Raji (cell line): Measurements from ENCODE around the gene CUTC.

Experiments
- POLR2A ChIP-seq: IDR thresholded peaks from 2 replicates; pipeline ENCODE4 v1.6.1; 2011; ENCODE audit warnings: low read depth, low read length, control low read depth; ENCODE audit not compliant: insufficient read depth

Gene CUTC

DNA sequence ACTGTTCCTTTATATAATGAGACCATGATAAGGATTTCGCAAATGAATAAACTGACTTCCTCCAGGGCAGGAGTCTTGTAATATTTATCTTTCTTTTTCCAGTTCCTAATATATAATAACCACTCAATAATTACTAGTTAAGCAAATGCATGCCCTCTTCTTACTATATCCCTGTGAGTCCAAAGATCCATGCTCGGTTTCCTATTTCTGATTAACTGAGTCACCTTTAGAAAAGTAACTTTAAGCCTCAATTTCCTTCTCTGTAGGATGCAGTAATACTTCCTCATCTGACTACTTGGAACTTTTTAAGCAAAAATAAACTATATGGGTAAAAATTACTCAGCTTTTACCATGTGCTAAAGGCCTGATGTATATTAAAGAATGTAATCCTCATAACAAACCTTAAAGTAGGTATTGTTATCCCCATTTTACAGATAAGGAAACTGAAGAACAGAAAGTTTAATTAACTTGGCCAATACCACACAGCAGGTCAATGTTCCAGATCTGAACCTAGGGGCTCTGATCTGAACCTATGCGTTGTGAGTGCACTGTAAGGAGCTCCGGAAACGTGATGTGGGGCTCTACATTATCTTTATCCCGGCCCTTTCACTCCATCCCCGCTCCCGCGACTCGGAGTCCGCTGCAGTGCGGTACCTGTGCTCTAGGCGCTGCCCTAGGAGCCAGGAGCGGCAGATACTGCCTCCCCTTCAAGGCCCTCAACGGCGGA lies 565 bp upstream of the CUTC start:
- no peak for TF ChIP-seq POLR2A

DNA sequence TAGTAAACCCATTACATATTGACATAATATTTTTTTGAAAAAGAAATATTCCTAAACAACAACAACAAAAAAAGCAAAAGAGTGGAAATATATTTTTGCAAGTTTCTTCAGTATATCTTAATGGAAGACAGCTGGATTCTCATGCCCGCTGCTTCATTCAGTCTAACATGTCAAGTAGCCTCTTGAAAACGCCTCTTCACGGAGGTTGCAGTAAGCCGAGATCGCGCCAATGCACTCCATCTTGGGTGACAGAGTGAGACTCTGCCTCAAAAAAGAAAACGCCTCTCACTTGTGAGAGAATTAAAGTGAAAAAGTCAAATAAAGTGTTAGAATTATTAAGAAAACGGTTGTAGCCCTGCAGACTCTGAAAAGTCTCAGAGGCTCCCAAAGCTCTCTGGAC lies 1.3 kb downstream of the CUTC start:
- no peak for TF ChIP-seq POLR2A

DNA sequence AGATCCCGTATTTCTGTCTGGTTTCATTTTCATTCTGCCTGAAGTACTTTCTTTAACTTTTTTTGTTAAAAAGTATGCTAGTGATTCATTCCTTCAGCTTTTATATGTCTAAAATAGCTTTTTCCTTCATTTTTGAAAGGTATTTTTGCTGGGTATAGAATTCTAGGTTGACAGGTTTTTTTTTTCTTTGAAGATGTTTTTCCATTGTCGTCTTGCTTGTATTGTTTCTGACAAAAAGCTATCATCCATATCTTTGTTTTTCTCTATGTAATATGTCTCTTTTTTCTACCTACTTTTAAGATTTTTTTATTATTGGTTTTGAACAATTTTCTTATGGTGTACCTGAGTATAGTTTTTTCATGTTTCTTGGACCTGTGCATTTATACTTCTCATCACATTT lies 8.2 kb downstream of the CUTC start:
- TF ChIP-seq POLR2A, result no peak

DNA sequence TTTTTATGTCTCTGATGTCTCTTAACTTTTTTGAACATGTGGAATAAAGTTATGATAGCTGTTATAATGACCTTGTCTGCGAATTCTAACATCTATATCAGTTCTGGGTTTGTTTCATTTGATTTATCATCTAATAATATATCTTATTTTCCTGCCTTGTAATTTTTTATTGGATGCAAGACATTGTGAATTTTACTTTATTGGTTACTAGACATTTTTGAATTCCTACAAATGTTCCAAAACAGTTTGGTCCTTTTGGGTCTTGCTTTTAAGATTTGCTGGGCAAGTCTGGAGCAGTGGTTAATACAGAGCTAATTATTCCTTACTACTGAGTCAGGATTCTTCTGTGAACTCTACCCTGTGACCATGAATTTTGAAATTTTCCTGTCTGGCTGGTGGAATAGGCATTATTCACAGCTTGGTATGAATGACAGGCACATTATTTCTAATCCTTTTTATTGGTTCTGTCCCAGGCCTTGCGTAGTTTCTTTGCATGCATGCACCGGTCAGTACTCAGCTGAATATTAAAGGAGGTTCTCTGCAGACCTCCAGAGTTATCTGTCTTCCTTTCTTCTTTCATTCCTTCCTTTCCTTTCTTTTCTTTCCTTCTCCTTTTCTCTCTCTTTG lies 9.0 kb downstream of the CUTC start:
- TF ChIP-seq POLR2A, result no peak

DNA sequence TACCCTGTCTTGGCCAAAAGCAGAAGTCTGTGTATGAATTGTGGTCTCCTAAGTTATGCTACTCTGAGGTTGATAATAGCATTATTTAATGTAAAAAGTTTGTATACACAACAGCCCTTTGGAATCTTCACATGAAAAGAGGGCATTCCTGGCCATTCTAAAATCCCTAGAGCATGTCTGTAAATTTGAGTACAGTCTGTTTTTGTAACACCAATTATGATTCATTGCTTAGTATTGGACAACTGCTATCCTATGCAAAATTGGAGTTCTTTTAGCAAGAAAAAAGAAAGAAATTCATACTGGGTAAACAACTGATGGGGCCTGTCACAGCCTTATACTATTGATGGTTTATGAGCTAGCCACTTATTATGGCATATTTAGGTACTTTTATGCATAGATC lies 10.2 kb downstream of the CUTC start:
- no peak for TF ChIP-seq POLR2A

DNA sequence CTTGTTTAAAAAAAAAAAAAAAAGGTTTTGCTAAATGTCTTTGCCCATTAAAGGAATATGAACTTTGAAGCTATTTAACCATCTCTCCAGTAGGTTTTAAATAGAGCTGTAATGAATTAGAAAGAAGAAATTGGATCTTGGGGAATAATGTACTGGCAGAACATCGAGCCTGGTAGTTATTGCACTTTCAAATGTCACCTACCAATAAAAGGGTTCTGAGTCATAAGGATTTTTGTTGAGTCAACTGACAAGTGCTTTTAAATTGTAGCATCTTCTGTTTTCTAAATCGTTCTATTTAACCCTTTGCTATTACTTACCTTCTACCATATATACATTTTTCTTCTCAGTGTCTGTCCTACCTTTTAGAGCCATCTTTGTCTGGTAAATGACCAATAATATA lies 10.7 kb downstream of the CUTC start:
- TF ChIP-seq POLR2A, result no peak

DNA sequence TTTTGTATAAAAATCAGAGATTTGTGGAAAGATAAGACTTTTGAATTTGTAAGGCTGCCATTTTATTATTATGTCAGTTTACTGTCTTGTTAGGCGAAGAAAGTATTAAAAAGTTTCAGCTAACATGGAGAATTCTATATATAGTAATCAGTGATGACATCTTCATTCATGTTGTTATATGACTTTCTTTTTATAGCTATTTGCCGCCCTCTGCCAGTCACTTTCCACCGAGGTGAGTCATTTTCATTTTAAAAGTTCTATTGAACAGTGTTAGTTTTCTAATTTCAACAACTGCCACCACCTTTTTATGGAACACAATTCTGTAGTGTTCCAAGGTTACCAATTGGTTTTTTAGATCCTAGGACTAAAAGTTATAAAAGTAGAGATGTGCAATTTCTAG lies 11.8 kb downstream of the CUTC start:
- no peak for TF ChIP-seq POLR2A

DNA sequence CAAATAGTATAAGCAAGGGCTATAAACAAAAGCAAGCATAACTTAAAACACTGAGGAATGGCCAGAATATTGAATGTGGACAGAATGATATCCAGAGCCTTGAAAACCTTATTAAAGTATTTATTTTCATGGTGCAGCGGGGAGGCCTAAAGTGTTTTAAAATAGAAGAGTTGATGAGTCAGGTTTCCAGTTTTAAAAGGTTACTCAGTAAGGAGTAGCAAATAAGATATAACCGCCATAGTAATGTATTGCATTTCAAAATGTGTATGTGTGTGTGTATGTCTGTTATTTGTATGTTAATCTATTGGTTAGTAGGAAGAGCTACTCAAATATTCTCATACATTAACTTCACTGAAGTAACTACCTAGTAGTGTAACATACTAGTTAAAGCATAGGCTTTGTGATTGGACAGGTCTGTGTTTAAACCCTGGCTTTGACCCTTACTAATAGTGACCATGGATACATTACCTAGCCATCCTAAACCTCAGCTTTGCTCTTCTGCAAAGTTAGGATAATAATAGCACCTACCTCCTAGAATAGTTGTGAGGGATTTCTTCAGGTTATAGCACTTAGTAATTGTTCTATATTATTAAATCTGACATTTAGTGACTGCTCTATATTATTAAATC lies 16.9 kb downstream of the CUTC start:
- TF ChIP-seq POLR2A, result no peak

DNA sequence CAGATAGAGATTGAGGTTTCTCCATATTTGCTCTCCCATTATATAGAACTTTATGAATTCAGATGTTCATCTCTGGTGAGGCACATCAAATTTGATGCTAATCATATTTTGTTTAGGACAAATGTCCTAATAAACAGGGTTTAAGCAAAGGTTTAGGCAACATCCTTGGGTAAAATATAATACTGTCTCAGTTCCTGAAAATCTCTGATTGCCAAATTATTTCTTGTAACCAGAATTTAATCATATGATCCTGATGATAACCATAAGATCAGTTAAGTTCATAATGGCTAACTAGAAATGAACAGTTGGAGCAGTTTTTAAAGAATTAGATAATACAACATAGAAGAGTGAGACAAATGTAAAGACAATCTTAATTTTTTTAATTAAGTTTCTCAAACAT lies 18.6 kb downstream of the CUTC start:
- TF ChIP-seq POLR2A, result no peak

DNA sequence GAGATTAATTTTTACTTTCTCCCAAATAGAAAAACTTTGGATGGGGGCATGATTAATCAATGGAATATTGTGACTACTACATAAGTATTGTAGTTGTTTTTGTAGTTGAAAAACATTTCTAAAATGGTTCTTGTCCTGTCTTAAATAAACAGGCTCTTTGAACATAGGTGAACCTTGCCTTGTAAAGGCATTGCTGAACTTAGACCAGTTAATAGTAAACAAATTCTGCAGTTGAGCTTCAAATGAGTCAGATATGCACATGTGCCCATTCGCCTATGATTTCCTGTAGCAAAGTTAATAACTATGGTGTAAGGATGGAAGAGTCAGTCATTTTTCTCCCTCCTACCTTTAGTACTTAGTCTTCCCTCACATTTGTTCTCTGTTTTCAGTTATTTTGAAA lies 22.6 kb downstream of the CUTC start:
- TF ChIP-seq POLR2A, result no peak

DNA sequence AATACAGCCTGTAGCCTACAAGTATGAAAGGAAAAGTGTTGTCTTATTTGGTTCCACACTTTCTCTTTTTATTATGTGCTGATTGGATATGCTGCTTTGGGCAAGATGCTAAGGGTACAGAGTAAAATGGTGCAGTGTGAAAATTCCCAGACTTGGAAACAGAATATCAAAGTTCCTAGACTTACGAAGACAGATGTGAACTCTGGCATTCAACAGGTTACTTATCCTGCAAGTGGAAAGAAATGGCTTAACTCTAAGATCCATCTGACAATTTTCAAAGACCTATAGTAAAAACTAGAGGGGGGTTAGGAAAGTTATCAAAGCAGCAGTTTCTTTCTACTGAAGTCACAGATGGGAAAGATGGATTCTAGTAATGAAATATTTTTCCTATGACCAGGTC lies 24.1 kb downstream of the CUTC start:
- TF ChIP-seq POLR2A, result no peak

DNA sequence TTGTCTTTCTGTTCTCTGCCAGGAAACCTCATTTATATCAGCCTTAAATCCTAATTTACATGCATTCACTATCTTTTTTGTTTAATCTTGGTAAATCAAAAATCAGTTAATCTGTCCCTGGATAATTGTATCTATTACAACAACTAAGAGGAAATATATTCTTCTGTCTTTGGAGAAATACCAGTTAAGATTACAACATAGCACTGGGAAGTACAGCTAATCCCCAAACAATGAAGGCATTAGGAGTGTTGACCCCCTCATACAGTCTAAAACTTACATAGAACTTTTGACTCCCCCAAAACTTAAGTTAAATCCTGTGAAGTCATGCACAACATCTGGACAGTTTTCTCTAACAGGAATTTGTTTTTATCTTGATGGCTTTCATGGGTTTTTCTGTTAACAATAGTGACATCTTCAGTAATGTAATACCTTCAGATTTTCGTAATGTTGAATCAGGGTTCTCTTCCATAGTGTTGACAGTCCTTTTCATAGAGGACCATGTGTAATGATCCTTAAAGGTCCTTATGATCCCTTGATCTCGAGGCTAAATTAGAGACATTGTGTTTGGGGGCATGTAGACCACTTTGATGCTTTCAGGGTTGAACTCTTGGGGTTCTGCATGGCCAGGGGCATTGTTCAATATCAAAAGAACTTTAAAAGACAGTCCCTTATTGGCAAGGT lies 26.3 kb downstream of the CUTC start:
- TF ChIP-seq POLR2A, result no peak

DNA sequence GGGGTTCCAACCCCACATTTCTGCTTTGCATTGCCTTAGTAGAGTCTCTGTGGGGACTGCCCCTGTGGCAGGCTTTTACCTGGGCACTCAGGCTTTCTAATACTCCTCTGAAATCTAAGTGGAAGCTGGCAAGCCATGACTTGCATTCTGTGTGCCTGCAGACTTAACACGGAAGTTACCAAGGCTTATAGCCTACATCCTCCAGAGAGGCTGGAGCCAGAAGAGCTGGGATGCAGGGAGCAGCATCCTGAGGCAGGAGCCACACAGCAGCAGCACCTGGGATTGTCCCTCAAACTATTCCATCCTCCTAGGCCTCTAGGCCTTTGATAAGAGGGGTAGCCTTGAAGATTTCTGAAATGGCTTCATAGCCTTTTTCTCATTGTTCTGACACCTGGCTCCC lies 28.3 kb downstream of the CUTC start:
- TF ChIP-seq POLR2A, result no peak

DNA sequence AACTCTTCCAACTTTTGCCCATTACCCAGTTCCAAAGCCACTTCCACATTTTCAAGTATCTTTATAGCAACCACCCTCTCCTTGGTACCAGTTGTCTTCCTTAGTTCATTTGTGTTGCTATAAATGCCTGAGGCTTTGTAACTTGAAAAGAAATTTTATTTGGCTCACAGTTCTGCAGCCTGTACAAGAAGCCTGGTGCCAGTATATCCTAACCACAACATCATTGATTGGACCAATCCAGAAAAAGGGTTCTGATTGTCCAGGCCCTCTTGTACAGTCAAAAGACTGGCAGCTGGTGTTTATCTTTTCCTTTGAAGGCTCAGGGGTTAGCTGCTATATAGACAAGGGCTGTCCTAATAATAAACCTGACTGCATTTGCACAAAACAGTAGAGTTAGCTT lies 29.3 kb downstream of the CUTC start:
- no peak for TF ChIP-seq POLR2A

DNA sequence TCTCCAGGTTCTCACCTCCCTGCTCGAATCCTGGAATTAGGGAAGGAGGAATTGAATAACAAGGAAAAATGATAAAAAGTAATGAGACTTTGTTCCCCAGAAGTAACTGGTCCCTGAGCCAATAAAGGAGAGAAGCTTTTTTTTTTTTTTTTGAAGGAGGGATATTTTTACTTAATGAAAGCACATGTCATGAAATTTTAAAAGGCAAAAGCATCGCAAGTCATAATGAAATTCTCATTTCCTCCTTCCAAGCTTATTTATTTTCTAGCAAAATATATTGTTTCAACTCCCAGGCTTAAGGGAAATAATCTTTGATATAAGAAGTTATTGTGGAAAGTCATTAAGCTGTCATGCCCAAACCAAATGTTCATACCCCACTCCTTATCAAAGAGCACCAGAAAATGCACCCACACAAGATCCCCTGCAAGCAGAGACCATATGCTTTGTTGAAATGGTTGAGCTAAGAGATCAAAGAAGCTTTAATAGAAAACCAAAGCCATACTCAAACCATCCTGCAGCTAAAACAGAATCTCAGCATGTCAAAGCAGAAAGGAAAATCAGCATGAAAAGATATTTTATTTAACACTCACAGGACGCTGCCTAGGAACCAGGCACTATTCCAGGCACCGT lies 33.8 kb downstream of the CUTC start:
- no peak for TF ChIP-seq POLR2A

DNA sequence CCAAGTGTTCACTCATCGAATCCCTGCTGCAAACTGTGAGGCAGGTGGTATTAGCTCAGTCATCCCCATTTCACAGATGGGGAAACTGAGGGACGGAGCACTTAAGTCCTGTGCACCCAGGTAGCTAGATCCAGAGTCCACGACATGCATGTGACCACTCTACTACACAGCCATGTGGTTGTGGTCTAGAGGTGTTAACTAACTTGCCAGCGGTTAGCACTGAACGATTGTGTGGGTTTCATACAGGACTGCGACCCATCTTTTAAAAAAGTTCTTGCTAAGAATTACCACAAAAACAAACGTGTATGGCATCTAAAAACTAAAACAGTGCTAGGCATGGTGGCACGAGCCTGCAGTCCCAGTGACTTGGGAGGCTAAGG lies 34.3 kb downstream of the CUTC start:
- no peak for TF ChIP-seq POLR2A

DNA sequence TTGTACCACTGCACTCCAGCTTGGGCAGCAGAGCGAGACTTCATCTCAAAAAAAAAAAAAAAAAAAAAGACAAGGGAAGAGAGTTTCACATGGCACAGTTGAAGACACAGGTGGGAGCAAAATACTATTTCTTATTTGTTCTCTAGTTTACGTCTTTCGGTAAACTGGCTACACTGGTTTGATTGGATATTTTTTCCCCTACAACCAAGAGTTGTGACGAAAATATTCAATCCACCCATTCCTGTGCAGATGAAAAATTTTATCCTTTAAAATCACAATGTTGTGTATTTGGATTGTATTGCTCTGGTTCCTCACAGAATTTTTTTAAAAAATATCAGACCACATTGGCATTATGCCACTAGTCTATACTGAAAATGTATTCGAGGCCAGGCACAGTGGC lies 35.9 kb downstream of the CUTC start:
- no peak for TF ChIP-seq POLR2A
